PC-9 (cell line): Measurements from ENCODE around the gene FAAH. TPM values are rescaled to one million over a fixed set of nuclear protein-coding genes. Genes with fewer than 3 reads are reported as not detected.
"Not testable (repeated sequence)": the region's sequence is repeated elsewhere in the genome, so short reads cannot be mapped to it uniquely, and the experiment has no call there.

Source experiments
- BruUV-seq: library from RNA; stranded (reverse); fragments of 400-500 nt; replicated peaks from 2 replicates; lab custom pipeline; 2021; lab: Mats Ljungman, UMichigan
- CTCF ChIA-PET: fragments of 300-600 bp; sonication (Branson Sonifier 250); formaldehyde crosslinking; loops from one replicate; lab custom pipeline; 2022; ENCODE audit warnings: antibody characterized with exemption; lab: Charles Lee
- POLR2A ChIA-PET: fragments of 300-600 bp; sonication (Branson Sonifier 250); formaldehyde crosslinking; loops from one replicate; lab custom pipeline; 2022; ENCODE audit warnings: antibody characterized with exemption; ENCODE audit not compliant: unreplicated experiment; lab: Charles Lee
- DNase-seq, 2 experiments: peaks; one replicate each; pipeline versions ENCODE4 v3.0.0 to v3.0.0-alpha.2; 2015 to 2022; ENCODE audit warnings: mixed read lengths in 1 of 2
- H2AFZ ChIP-seq: fragments of 200-600 bp; sonication (generic); 2 replicates; pipeline ENCODE4 v1.8.1; 2017; ENCODE audit warnings: antibody characterized with exemption
- H3F3A ChIP-seq: fragments of 200-600 bp; sonication (generic); 2 replicates; pipeline ENCODE4 v1.8.1; 2017; ENCODE audit warnings: antibody characterized with exemption, mild to moderate bottlenecking, low read depth; ENCODE audit not compliant: insufficient read depth
- H3K27ac ChIP-seq: fragments of 200-600 bp; sonication (generic); 2 replicates; pipeline ENCODE4 v1.6.1; 2016; ENCODE audit warnings: mixed run types
- H3K27me3 ChIP-seq: fragments of 200-600 bp; sonication (generic); 2 replicates; pipeline ENCODE4 v1.6.1; 2016; ENCODE audit warnings: low read depth, mixed run types; ENCODE audit not compliant: insufficient read depth
- H3K36me3 ChIP-seq: fragments of 200-600 bp; sonication (generic); 2 replicates; pipeline ENCODE4 v1.6.1; 2016; ENCODE audit warnings: low read depth, mixed run types
- H3K4me1 ChIP-seq: fragments of 200-600 bp; sonication (generic); replicated peaks from 2 replicates; pipeline ENCODE4 v1.6.1; 2016; ENCODE audit warnings: mixed run types; ENCODE audit not compliant: insufficient read depth
- H3K4me2 ChIP-seq: fragments of 200-600 bp; sonication (generic); 2 replicates; pipeline ENCODE4 v1.6.1; 2017; ENCODE audit warnings: mixed run types
- H3K4me3 ChIP-seq: fragments of 200-600 bp; sonication (generic); 2 replicates; pipeline ENCODE4 v1.6.1; 2016; ENCODE audit warnings: mixed run types
- H3K79me2 ChIP-seq: fragments of 200-600 bp; sonication (generic); 2 replicates; pipeline ENCODE4 v1.6.1; 2017; ENCODE audit warnings: low read depth, mixed run types
- H3K9me2 ChIP-seq: fragments of 200-600 bp; sonication (generic); 2 replicates; pipeline ENCODE4 v1.8.1; 2017; ENCODE audit warnings: mild to moderate bottlenecking; ENCODE audit not compliant: insufficient read depth
- H3K9me3 ChIP-seq: fragments of 200-600 bp; sonication (generic); 2 replicates; pipeline ENCODE4 v1.8.1; 2016; ENCODE audit warnings: low read depth; ENCODE audit not compliant: insufficient read depth
- H4K20me1 ChIP-seq: fragments of 200-600 bp; sonication (generic); 2 replicates; pipeline ENCODE4 v1.8.1; 2017; ENCODE audit not compliant: insufficient read depth
- CTCF ChIP-seq: fragments of 200-600 bp; sonication (generic); conservative IDR thresholded peaks from 2 replicates; pipeline ENCODE4 v1.6.1; 2017; ENCODE audit warnings: mixed run types, antibody characterized with exemption, mild to moderate bottlenecking, moderate library complexity
- EZH2 ChIP-seq: fragments of 200-600 bp; sonication (generic); IDR thresholded peaks from 2 replicates; pipeline ENCODE4 v1.8.0; 2017; ENCODE audit warnings: antibody characterized with exemption, low read depth
- intact Hi-C: fragments of 100-400 bp; cut with micrococcal nuclease; formaldehyde crosslinking; loops from one replicate; pipeline ENCODE4 v1.10.0; 2022; ENCODE audit not compliant: unreplicated experiment
- total RNA-seq: library from RNA; stranded (reverse); gene quantifications from 2 replicates; pipeline ENCODE4 v1.2.3, GENCODE V29; 2021

FAAH gene
- total RNA-seq, 1 experiment from 2014 or later, result 19.1 TPM

DNA sequence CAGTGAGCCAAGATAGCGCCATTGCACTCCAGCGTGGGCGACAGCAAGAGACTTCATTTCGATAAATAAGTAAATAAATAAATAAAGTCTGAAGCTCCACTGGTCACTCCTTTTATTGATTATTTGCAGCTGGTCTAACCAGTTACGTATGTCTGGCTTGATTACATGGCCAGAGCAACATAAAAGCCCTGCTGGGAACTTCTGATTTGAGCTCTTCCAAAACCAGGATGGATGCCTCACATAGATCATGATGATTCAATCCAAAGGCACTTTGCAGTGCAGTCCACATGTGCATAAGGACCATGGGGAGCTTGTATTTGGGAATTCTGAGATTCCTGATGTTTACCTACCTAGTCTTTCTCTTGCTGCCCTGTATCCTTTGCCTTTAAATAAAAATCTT lies 29.5 kb upstream of the FAAH start:
- H3K9me3 ChIP-seq, result no peaks in the 10 kb centered on the region
- H3K9me2 ChIP-seq, result no peaks in the 10 kb centered on the region
- peaks cover 8% of the 10 kb centered on the region; the same call in 1 of the 2 replicates for H3F3A ChIP-seq
- no peak for DNase-seq
- no peaks in the 10 kb centered on the region; the same call in none of the 2 replicates for H4K20me1 ChIP-seq
- TF ChIP-seq CTCF (no peak), EZH2 (no peak)
- no peak overlapping the region for H3K27ac ChIP-seq
- BruUV-seq, result no TSS peak
- H3K27me3 ChIP-seq, result no peaks in the 10 kb centered on the region
- H3K79me2 ChIP-seq, result no peaks in the 10 kb centered on the region
- ChIA-PET CTCF (interaction anchor here (0.5 kb wide), 1 partner anchor 23 kb away, joined by 4 read pairs; no protein-coding TSS in a partner anchor), POLR2A (no interaction called here)
- no peak overlapping the region for H2AFZ ChIP-seq
- H3K36me3 ChIP-seq, result peaks cover 7% of the 10 kb centered on the region; the same call in 1 of the 2 replicates
- no peak overlapping the region for H3K4me2 ChIP-seq
- intact Hi-C loops, result no loop called here
- H3K4me3 ChIP-seq, result no peak overlapping the region
- no peaks in the 10 kb centered on the region for H3K4me1 ChIP-seq

DNA sequence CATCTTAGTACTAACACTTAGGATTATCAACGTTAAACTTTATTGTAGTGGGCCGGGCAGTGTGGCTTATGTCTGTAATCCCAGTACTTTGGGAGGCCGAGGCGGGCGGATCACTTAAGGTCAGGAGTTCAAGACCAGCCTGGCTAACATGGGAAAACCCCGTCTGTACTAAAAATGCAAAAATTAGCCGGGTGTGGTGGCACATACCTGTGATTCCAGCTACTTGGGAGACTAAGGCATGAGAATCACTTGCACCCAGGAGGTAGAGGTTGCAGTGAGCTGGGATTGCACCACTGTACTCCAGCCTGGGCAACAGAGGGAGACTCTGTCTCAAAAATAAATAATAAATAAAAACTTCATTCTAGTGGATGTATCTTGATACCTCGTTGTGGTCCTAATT lies 28.3 kb upstream of the FAAH start:
- CTCF ChIA-PET, H3K79me2 ChIP-seq, BruUV-seq, H3K4me3 ChIP-seq, H3K36me3 ChIP-seq, H2AFZ ChIP-seq, H3K27ac ChIP-seq, H3K4me1 ChIP-seq, intact Hi-C loops, H4K20me1 ChIP-seq, DNase-seq, POLR2A ChIA-PET, H3K9me2 ChIP-seq, H3K27me3 ChIP-seq, H3K4me2 ChIP-seq, H3K9me3 ChIP-seq: not testable (repeated sequence)
- peaks cover 10% of the 10 kb centered on the region; the same call in 1 of the 2 replicates for H3F3A ChIP-seq

DNA sequence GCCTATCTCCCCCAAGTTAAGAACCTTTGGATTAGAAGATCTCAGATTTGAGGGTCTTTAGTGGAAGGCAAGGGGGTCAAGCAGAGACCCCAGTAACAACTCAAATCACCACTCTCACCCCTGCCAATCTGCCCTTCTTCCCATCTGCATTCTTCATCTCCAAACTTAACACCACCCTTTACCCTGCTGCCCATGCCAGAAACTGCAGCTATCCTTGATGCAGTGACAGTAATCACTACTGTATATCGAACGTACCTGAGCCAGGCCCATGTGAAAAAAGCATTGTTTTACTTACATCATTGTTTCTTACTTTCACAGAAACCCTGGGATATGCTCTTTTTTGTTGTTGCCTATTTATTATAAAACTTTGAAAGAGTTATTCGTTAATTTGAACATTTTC lies 27.0 kb upstream of the FAAH start:
- Histone ChIP-seq H2AFZ (no peak overlapping the region), H3K79me2 (no peaks in the 10 kb centered on the region), H3K36me3 (no peaks in the 10 kb centered on the region), H3K9me2 (no peaks in the 10 kb centered on the region), H3K27me3 (no peaks in the 10 kb centered on the region), H3K9me3 (no peaks in the 10 kb centered on the region), H3K4me1 (no peaks in the 10 kb centered on the region), H3F3A (peaks cover 8% of the 10 kb centered on the region; the same call in 1 of the 2 replicates), H3K4me3 (no peak overlapping the region), H3K27ac (no peak overlapping the region), H3K4me2 (no peak overlapping the region), H4K20me1 (no peaks in the 10 kb centered on the region)
- POLR2A ChIA-PET, result interaction anchor here (0.7 kb wide), 1 partner anchor 1396 kb away, joined by 3 read pairs; no protein-coding TSS in a partner anchor
- CTCF ChIA-PET, result interaction anchor here (0.6 kb wide), 1 partner anchor 215 kb away, joined by 3 read pairs; no protein-coding TSS in a partner anchor
- intact Hi-C loops, result no loop called here
- BruUV-seq, result no TSS peak
- no peak for TF ChIP-seq CTCF
- no peak for TF ChIP-seq EZH2
- no peak for DNase-seq

- CTCF ChIA-PET, result interaction anchor here (0.6 kb wide), 1 partner anchor 215 kb away, joined by 3 read pairs; no protein-coding TSS in a partner anchor
- H2AFZ ChIP-seq, H3K4me1 ChIP-seq, H3K4me3 ChIP-seq, H3K79me2 ChIP-seq, BruUV-seq, H3K36me3 ChIP-seq, intact Hi-C loops, DNase-seq, H3K9me2 ChIP-seq, H3K27ac ChIP-seq, H3K27me3 ChIP-seq, H4K20me1 ChIP-seq, H3F3A ChIP-seq, H3K4me2 ChIP-seq, H3K9me3 ChIP-seq: not testable (repeated sequence)
- POLR2A ChIA-PET, result interaction anchor here (0.7 kb wide), 1 partner anchor 1396 kb away, joined by 3 read pairs; no protein-coding TSS in a partner anchor
Measured at GRCh38 chr1:46367701-46368100, 26.4 kb upstream of the FAAH start.
